Lower leg skin (tissue), 3 donors: ENCODE measurements around the gene NRN1L.

Experiments used
- POLR2A ChIP-seq, 2 donors: fragments of 450-650 bp; IDR thresholded peaks; one replicate each; pipeline ENCODE4 v1.6.1; 2016 to 2017; ENCODE audit warnings: antibody characterized with exemption in 2 of 2, mild to moderate bottlenecking in 1 of 2, moderate library complexity in 1 of 2
- TF ChIP-seq, protein P1 (sequence below), 3 donors: fragments of 450-650 bp; IDR thresholded peaks; one replicate each; pipeline ENCODE4 v1.5.1; 2016; ENCODE audit warnings: antibody characterized with exemption in 3 of 3, mild to moderate bottlenecking in 3 of 3, moderate library complexity in 2 of 3

DNA sequence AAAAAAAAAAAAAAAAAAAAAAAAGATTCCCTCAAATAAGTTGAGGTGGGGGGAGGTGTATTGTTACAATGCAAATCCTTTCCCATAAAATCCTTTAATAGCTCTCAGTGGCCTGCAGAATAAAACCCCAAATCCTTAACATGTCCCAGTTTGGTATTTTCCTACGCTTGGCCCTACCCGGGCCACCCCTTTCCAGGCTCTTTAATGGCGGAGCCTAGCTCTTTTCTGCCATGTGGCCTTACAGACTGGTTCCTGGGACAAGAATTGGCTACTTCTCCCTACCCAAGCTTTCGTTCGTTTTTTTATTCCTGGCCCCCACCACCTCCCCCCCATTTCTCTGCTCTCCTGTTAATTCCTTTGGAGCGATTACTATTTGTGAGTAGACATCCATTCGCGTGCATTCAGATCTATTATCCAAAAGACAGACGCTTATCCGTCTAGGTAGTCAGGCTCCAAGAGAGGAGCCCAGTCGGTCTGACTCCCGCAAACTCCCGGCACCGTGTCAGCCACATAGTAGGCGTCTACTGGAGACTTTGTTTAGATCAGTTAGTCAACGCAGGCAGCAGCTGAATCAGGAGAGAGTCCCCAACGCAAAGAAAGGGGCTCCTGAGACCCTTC lies 43.4 kb upstream of the NRN1L start:
- TF ChIP-seq, protein P1, sequence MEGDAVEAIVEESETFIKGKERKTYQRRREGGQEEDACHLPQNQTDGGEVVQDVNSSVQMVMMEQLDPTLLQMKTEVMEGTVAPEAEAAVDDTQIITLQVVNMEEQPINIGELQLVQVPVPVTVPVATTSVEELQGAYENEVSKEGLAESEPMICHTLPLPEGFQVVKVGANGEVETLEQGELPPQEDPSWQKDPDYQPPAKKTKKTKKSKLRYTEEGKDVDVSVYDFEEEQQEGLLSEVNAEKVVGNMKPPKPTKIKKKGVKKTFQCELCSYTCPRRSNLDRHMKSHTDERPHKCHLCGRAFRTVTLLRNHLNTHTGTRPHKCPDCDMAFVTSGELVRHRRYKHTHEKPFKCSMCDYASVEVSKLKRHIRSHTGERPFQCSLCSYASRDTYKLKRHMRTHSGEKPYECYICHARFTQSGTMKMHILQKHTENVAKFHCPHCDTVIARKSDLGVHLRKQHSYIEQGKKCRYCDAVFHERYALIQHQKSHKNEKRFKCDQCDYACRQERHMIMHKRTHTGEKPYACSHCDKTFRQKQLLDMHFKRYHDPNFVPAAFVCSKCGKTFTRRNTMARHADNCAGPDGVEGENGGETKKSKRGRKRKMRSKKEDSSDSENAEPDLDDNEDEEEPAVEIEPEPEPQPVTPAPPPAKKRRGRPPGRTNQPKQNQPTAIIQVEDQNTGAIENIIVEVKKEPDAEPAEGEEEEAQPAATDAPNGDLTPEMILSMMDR (IDR thresholded peaks at IDR 0.05) = no peak
- no peak for TF ChIP-seq POLR2A (IDR thresholded peaks at IDR 0.05)
